Endothelial cell of umbilical vein (primary cell): Measurements from ENCODE around the gene TH. TPM values are rescaled to one million over a fixed set of nuclear protein-coding genes. Genes with fewer than 3 reads are reported as not detected.

Source experiments
- BruUV-seq: library from RNA; stranded (reverse); fragments of 400-500 nt; replicated peaks from 2 replicates; lab custom pipeline; 2021; lab: Mats Ljungman, UMichigan
- CTCF ChIA-PET: fragments of 300-600, 350-600 bp; sonication (Branson Sonifier 250); formaldehyde crosslinking; loops from one replicate; lab custom pipeline; 2021; ENCODE audit warnings: antibody characterized with exemption, inconsistent platforms; lab: Charles Lee
- POLR2A ChIA-PET: fragments of 300-600, 350-600 bp; sonication (Branson Sonifier 250); formaldehyde crosslinking; loops from one replicate; lab custom pipeline; 2021; ENCODE audit warnings: antibody characterized with exemption, inconsistent platforms; lab: Charles Lee
- DNase-seq: peaks from one replicate; pipeline ENCODE4 v3.0.0-alpha.2; 2011; ENCODE audit warnings: low read depth, low spot score
- FAIRE-seq: peaks from 2 replicates; lab custom pipeline; 2011; peaks lifted over from hg19 to GRCh38; lab: Jason Lieb, UNC
- H2AFZ ChIP-seq: 2 replicates; pipeline ENCODE4 v1.6.0; 2012; ENCODE audit warnings: low read depth, low read length, control low read depth, inconsistent platforms
- H3K27ac ChIP-seq: 2 replicates; pipeline ENCODE4 v1.5.1; 2011; ENCODE audit warnings: low read depth, mild to moderate bottlenecking, control low read depth, low read length, moderate library complexity; ENCODE audit not compliant: insufficient read depth
- H3K27me3 ChIP-seq, 2 experiments: 2 replicates each; pipeline versions ENCODE4 v1.6.0 to v1.6.1; 2011; ENCODE audit warnings: low read length in 2 of 2, mixed read lengths in 1 of 2; ENCODE audit not compliant: control insufficient read depth in 2 of 2, insufficient read depth in 2 of 2
- H3K36me3 ChIP-seq, 2 experiments: 2 replicates in 1 of 2; 3 replicates in 1 of 2; pipeline ENCODE4 v1.5.1; 2011; ENCODE audit warnings: low read length in 2 of 2, mild to moderate bottlenecking in 1 of 2, moderate library complexity in 1 of 2; ENCODE audit not compliant: control insufficient read depth in 2 of 2, insufficient read depth in 2 of 2; ENCODE audit errors: extremely low read depth in 1 of 2
- H3K4me1 ChIP-seq: 3 replicates; pipeline ENCODE4 v1.5.1; 2011; ENCODE audit warnings: mild to moderate bottlenecking, low read length; ENCODE audit not compliant: control insufficient read depth, insufficient read depth; ENCODE audit errors: extremely low read depth
- H3K4me2 ChIP-seq: 2 replicates; pipeline ENCODE4 v1.6.1; 2011; ENCODE audit warnings: low read length, control low read depth, mixed read lengths; ENCODE audit not compliant: insufficient read depth
- H3K4me3 ChIP-seq, 3 experiments: fragments of 200-600 bp in 1 of 3; sonication (generic), shearing (Covaris generic) in 1 of 3; replicated peaks in 1 of 3; 2 replicates each; pipeline ENCODE4 v1.5.1; 2011 to 2016; ENCODE audit warnings: control low read depth in 3 of 3, low read length in 3 of 3, mild to moderate bottlenecking in 2 of 3, inconsistent platforms in 1 of 3, low read depth in 1 of 3, moderate library complexity in 1 of 3; ENCODE audit not compliant: insufficient read depth in 1 of 3
- H3K79me2 ChIP-seq: 2 replicates; pipeline ENCODE4 v1.6.0; 2012; ENCODE audit warnings: low read length, inconsistent platforms; ENCODE audit not compliant: control insufficient read depth, insufficient read depth
- H3K9ac ChIP-seq: replicated peaks from 2 replicates; pipeline ENCODE3; 2011; ENCODE audit warnings: low read length, control low read depth; ENCODE audit not compliant: insufficient read depth; ENCODE audit errors: extremely low read depth
- H3K9me1 ChIP-seq: replicated peaks from 3 replicates; pipeline ENCODE4 v1.6.0; 2011; ENCODE audit warnings: mild to moderate bottlenecking, low read length; ENCODE audit not compliant: control insufficient read depth, insufficient read depth; ENCODE audit errors: extremely low read depth
- H3K9me3 ChIP-seq: replicated peaks from 2 replicates; pipeline ENCODE4 v1.5.1; 2012; ENCODE audit warnings: low read length, inconsistent platforms; ENCODE audit not compliant: control insufficient read depth, insufficient read depth
- H4K20me1 ChIP-seq: replicated peaks from 2 replicates; pipeline ENCODE3; 2011; ENCODE audit warnings: mild to moderate bottlenecking, low read length; ENCODE audit not compliant: control insufficient read depth, insufficient read depth; ENCODE audit errors: extremely low read depth
- CTCF ChIP-seq, 2 donors: IDR thresholded peaks; 1 replicate in 1 of 2; 2 replicates in 1 of 2; pipeline ENCODE4 v1.5.1; 2011; ENCODE audit warnings: low read length in 2 of 2, mild to moderate bottlenecking in 2 of 2, moderate library complexity in 2 of 2, control low read depth in 1 of 2, inconsistent platforms in 1 of 2, low read depth in 1 of 2; ENCODE audit not compliant: insufficient read depth in 1 of 2; ENCODE audit errors: extremely low read depth in 1 of 2
- EZH2 ChIP-seq: IDR thresholded peaks from 2 replicates; pipeline ENCODE4 v1.6.1; 2012; ENCODE audit warnings: borderline replicate concordance, low read depth, mild to moderate bottlenecking, moderate library complexity, low read length, inconsistent platforms; ENCODE audit not compliant: severe bottlenecking
- FOS ChIP-seq: IDR thresholded peaks from 2 replicates; pipeline ENCODE4 v1.6.1; 2011; ENCODE audit warnings: mild to moderate bottlenecking, low read length, moderate library complexity, borderline replicate concordance; ENCODE audit not compliant: insufficient read depth
- GATA2 ChIP-seq: IDR thresholded peaks from 2 replicates; pipeline ENCODE4 v1.7.0; 2011; ENCODE audit warnings: low read depth, mild to moderate bottlenecking, moderate library complexity, mixed read lengths, low read length; ENCODE audit not compliant: insufficient read length, insufficient read depth
- JUN ChIP-seq: IDR thresholded peaks from 2 replicates; pipeline ENCODE4 v1.6.1; 2011; ENCODE audit warnings: borderline replicate concordance, low read depth; ENCODE audit not compliant: insufficient read length, insufficient read depth
- MAX ChIP-seq: IDR thresholded peaks from 2 replicates; pipeline ENCODE4 v1.6.1; 2011; ENCODE audit not compliant: insufficient read depth, insufficient read length
- MYC ChIP-seq: IDR thresholded peaks from one replicate; pipeline ENCODE4 v1.6.1; 2011; ENCODE audit warnings: mild to moderate bottlenecking, low read depth, low read length
- POLR2A ChIP-seq: IDR thresholded peaks from 2 replicates; pipeline ENCODE4 v1.6.1; 2012; ENCODE audit warnings: low read depth, mild to moderate bottlenecking, control low read depth, low read length
- POLR2AphosphoS5 ChIP-seq: IDR thresholded peaks from 2 replicates; pipeline ENCODE4 v1.6.1; 2012; ENCODE audit warnings: low read depth, mild to moderate bottlenecking, control low read depth, low read length, moderate library complexity; ENCODE audit not compliant: insufficient read depth
- dilution Hi-C: fragments of 300-500 bp; cut with MboI; formaldehyde crosslinking; loops from one replicate; pipeline ENCODE4 v1.15.0; 2019; ENCODE audit warnings: low sequenced_read_pairs; ENCODE audit not compliant: extremely low pct_ligation_motif_present
- intact Hi-C: fragments of 100-400 bp; cut with micrococcal nuclease; formaldehyde crosslinking; loops from one replicate; pipeline ENCODE4 v1.10.0; 2022
- polyA plus RNA-seq, 4 experiments: library from polyadenylated mRNA; depleted of rRNA in 3 of 4; stranded (reverse) in 3 of 4; unstranded in 1 of 4; fragments of >200 nt; gene quantifications; 2 replicates each; pipeline versions ENCODE4 v1.2.1 to v1.2.3, GENCODE V29; 2011 to 2012; ENCODE audit warnings: missing spikeins in 1 of 4
- total RNA-seq: library from RNA; stranded (reverse); gene quantifications from 2 replicates; pipeline ENCODE4 v1.2.3, GENCODE V29; 2021

Gene TH
- total and polyA plus RNA-seq, 2 donors (not counting 3 experiments of a cell fraction or from before 2014, with no cell fraction given), result not detected

GRCh38 chr11:2193099-2193887 lies 21.7 kb upstream of the TH start:
- TF ChIP-seq EZH2 (no peak), GATA2 (no peak), CTCF (IDR thresholded peaks at IDR 0.05; ENCODE audit: extremely low read depth in 1 of 2, insufficient read depth in 1 of 2, low read depth in 1 of 2, low read length in 2 of 2) (no peak), FOS (no peak), POLR2AphosphoS5 (no peak), JUN (no peak), MYC (no peak), MAX (no peak), POLR2A (no peak)
- Histone ChIP-seq H3K4me3 (no peak overlapping the region), H4K20me1 (no peaks in the 10 kb centered on the region), H3K9ac (no peak overlapping the region), H3K9me3 (no peaks in the 10 kb centered on the region), H3K36me3 (no peaks in the 10 kb centered on the region), H3K4me1 (no peaks in the 10 kb centered on the region), H3K27me3 (peaks cover 0 to 6% of the 10 kb centered on the region in 2 experiments), H3K4me2 (no peak overlapping the region), H3K9me1 (no peaks in the 10 kb centered on the region), H3K79me2 (no peaks in the 10 kb centered on the region), H2AFZ (no peak overlapping the region), H3K27ac (no peak overlapping the region)
- DNase-seq, result no peak
- BruUV-seq, result no TSS peak
- dilution Hi-C loops (no loop called here), intact Hi-C loops (no loop called here)
- FAIRE-seq, result no peak
- ChIA-PET CTCF (interaction anchor here (0.9 to 2.6 kb wide), 7 partner anchors 41 to 541 kb away, joined by 3 to 17 read pairs (median 5); no protein-coding TSS in a partner anchor), POLR2A (no interaction called here)
